Mammary epithelial cell (primary cell): ENCODE results near the gene ADAM11.

Source experiments
- EZH2 ChIP-seq: IDR thresholded peaks from 2 replicates; pipeline ENCODE4 v1.6.1; 2012; ENCODE audit warnings: low read length, inconsistent platforms, borderline replicate concordance
- TF ChIP-seq, protein P1 (sequence below), 2 donors: IDR thresholded peaks in 1 of 2; conservative IDR thresholded peaks in 1 of 2; 2 replicates each; pipeline ENCODE4 v1.5.1; 2011 to 2012; ENCODE audit warnings: inconsistent platforms in 2 of 2, low read length in 2 of 2, mild to moderate bottlenecking in 2 of 2, control low read depth in 1 of 2, low read depth in 1 of 2; ENCODE audit not compliant: insufficient read depth in 1 of 2; ENCODE audit errors: extremely low read depth in 1 of 2

DNA sequence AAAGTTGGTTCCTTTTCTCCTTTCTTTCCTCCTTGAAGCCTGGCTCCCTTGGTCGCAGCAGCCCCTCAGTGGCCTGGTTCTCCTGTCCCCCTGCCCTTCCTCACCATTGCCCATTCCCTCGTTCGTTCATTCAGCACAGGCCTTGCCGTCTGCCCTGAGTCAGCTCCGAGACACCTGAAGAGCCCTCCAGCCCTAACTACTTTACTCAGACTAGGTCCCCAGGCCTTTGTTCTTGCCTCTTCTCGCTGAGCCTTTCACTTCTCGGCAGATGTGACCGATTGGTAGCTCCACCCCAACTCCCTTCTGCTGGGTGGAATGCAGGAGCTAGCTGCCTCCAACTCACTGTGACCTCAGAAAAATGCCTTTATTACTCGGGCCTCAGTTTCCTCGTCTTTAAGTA is 7.0 kb upstream of the ADAM11 start:
- TF ChIP-seq, protein P1, sequence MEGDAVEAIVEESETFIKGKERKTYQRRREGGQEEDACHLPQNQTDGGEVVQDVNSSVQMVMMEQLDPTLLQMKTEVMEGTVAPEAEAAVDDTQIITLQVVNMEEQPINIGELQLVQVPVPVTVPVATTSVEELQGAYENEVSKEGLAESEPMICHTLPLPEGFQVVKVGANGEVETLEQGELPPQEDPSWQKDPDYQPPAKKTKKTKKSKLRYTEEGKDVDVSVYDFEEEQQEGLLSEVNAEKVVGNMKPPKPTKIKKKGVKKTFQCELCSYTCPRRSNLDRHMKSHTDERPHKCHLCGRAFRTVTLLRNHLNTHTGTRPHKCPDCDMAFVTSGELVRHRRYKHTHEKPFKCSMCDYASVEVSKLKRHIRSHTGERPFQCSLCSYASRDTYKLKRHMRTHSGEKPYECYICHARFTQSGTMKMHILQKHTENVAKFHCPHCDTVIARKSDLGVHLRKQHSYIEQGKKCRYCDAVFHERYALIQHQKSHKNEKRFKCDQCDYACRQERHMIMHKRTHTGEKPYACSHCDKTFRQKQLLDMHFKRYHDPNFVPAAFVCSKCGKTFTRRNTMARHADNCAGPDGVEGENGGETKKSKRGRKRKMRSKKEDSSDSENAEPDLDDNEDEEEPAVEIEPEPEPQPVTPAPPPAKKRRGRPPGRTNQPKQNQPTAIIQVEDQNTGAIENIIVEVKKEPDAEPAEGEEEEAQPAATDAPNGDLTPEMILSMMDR (conservative IDR thresholded peaks at IDR 0.05 in 1 of 2, IDR thresholded peaks at IDR 0.05 in 1 of 2; ENCODE audit: extremely low read depth in 1 of 2, insufficient read depth in 1 of 2, low read depth in 1 of 2, low read length in 2 of 2): no peak
- TF ChIP-seq EZH2: no peak
